Body of pancreas (tissue), 4 donors: ENCODE measurements around the gene CYTIP. TPM values are rescaled to one million over a fixed set of nuclear protein-coding genes. Genes with fewer than 3 reads are reported as not detected.

Experiments used
- ATAC-seq: fragments of 150-250 bp; one replicate; pipeline ENCODE4 v1.9.1; 2016
- DNase-seq, 4 donors: peaks; one replicate each; pipeline ENCODE4 v3.0.0-alpha.2; 2019
- H3K27ac ChIP-seq, 4 donors: fragments of 200-600 bp; sonication (generic); 1 replicate in 3 of 4; 2 replicates in 1 of 4; pipeline versions ENCODE4 v1.5.1 to v1.6.1; 2016 to 2019; ENCODE audit warnings: mild to moderate bottlenecking in 1 of 4, mixed read lengths in 1 of 4, moderate library complexity in 1 of 4
- H3K27me3 ChIP-seq, 2 donors: fragments of 200-600 bp; sonication (generic); one replicate each; pipeline ENCODE4 v1.6.0; 2016; ENCODE audit warnings: mild to moderate bottlenecking in 1 of 2
- H3K36me3 ChIP-seq, 2 donors: fragments of 200-600 bp; sonication (generic); replicated peaks in 1 of 2; 2 replicates each; pipeline ENCODE4 v1.5.1; 2016; ENCODE audit warnings: low read depth in 2 of 2; ENCODE audit not compliant: insufficient read depth in 1 of 2
- H3K4me1 ChIP-seq: fragments of 200-600 bp; sonication (generic); one replicate; pipeline ENCODE4 v1.6.0; 2016
- H3K4me3 ChIP-seq, 2 donors: fragments of 200-600 bp; sonication (generic); 1 replicate in 1 of 2; 2 replicates in 1 of 2; pipeline ENCODE4 v1.5.1; 2016 to 2019
- H3K9me3 ChIP-seq, 3 donors: fragments of 200-600 bp; sonication (generic); 1 replicate in 2 of 3; 2 replicates in 1 of 3; pipeline ENCODE4 v1.5.1; 2016
- POLR2A ChIP-seq, 3 donors: fragments of 450-650 bp; IDR thresholded peaks; one replicate each; pipeline ENCODE4 v1.6.1; 2016; ENCODE audit warnings: antibody characterized with exemption in 3 of 3, mild to moderate bottlenecking in 2 of 3
- WGBS, 2 donors: methylation state at CpG; one replicate each; pipeline ENCODE4 v1.1.5; 2017; 5-methylcytosine and 5-hydroxymethylcytosine counted together
- intact Hi-C: fragments of 100-400 bp; cut with DNase I; formaldehyde crosslinking; loops from one replicate; pipeline ENCODE4 v1.15.1; 2023
- total RNA-seq, 2 donors: library from RNA; depleted of rRNA; stranded (reverse); fragments of >200 nt; gene quantifications; one replicate each; pipeline ENCODE4 v1.1.0, GENCODE V29; 2016
- TF ChIP-seq, protein P1 (sequence below), 7 experiments: fragments of 450-650 bp in 4 of 7; fragments of 200-600 bp in 3 of 7; sonication (generic) in 3 of 7; IDR thresholded peaks; one replicate each; pipeline ENCODE4 v1.5.1; 2016 to 2019; ENCODE audit warnings: antibody characterized with exemption in 7 of 7

CYTIP gene
- total RNA-seq, 2 donors from 2014 or later, result 5.6 to 10.6 TPM

- intact Hi-C loops, result no loop called here
- no peaks in the 10 kb centered on the region for H3K9me3 ChIP-seq
- no peak overlapping the region for H3K4me3 ChIP-seq
- H3K36me3 ChIP-seq, result no peaks in the 10 kb centered on the region
- no peak overlapping the region for H3K27ac ChIP-seq
- no peak for TF ChIP-seq POLR2A (IDR thresholded peaks at IDR 0.05)
- TF ChIP-seq, protein P1, sequence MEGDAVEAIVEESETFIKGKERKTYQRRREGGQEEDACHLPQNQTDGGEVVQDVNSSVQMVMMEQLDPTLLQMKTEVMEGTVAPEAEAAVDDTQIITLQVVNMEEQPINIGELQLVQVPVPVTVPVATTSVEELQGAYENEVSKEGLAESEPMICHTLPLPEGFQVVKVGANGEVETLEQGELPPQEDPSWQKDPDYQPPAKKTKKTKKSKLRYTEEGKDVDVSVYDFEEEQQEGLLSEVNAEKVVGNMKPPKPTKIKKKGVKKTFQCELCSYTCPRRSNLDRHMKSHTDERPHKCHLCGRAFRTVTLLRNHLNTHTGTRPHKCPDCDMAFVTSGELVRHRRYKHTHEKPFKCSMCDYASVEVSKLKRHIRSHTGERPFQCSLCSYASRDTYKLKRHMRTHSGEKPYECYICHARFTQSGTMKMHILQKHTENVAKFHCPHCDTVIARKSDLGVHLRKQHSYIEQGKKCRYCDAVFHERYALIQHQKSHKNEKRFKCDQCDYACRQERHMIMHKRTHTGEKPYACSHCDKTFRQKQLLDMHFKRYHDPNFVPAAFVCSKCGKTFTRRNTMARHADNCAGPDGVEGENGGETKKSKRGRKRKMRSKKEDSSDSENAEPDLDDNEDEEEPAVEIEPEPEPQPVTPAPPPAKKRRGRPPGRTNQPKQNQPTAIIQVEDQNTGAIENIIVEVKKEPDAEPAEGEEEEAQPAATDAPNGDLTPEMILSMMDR (IDR thresholded peaks at IDR 0.05), result no peak
- no peak for DNase-seq
- no peaks in the 10 kb centered on the region for H3K27me3 ChIP-seq
- peaks cover 11% of the 10 kb centered on the region for H3K4me1 ChIP-seq
- ATAC-seq, result no peak
- 94% methylated on average over 7 of the region's 7 CpGs for WGBS, 2 donors
Measured at GRCh38 chr2:157479081-157480027, 35.5 kb upstream of the CYTIP start.

- H3K4me1 ChIP-seq, result peaks cover 11% of the 10 kb centered on the region
- H3K27me3 ChIP-seq, result no peaks in the 10 kb centered on the region
- no peaks in the 10 kb centered on the region for H3K9me3 ChIP-seq
- H3K27ac ChIP-seq, result no peak overlapping the region
- DNase-seq (no peak), ATAC-seq (no peak)
- intact Hi-C loops, result no loop called here
- H3K4me3 ChIP-seq, result no peak overlapping the region
- TF ChIP-seq, protein P1 (IDR thresholded peaks at IDR 0.05), result no peak
- TF ChIP-seq POLR2A (IDR thresholded peaks at IDR 0.05), result no peak
- H3K36me3 ChIP-seq, result no peaks in the 10 kb centered on the region
Measured at GRCh38 chr2:157477919-157478318, 34.0 kb upstream of the CYTIP start.

DNA sequence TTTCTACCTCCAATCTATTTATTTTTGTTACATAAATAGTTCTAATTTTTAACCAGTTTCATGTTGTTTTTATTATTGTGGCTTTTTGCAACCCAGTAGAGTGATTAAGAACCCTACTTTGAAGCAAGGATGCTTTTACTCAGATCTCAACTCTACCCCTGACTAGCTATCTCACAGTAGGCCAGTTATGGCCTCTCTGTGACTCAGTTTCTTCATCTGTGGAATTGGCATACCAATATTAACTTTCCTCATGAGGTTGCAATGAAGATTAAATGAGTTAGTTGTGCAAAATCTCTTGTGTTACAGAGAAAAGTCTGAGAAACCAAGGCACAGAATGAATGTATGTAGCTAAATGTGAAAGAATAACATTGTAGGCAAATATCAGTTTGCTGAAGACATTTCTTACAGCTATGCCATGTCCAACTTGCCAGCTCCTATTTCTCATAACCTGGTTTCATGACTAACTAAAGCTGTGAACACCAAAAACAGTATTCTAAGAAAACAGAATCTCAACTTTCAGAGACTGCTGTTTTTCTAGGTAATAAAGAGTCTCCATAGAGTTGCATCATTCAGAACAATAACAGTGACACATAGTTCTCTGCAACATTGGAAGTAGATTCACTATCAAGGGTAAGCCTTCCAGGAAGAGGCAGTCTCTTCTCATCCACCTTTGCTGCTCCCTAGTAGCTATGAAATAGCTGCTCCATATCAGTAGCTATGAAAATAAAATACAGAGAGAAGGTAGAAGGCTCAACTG is 33.2 kb upstream of the CYTIP start:
- H3K4me1 ChIP-seq, result peaks cover 11% of the 10 kb centered on the region
- TF ChIP-seq, protein P1 (IDR thresholded peaks at IDR 0.05), result no peak
- TF ChIP-seq POLR2A (IDR thresholded peaks at IDR 0.05), result no peak
- intact Hi-C loops, result no loop called here
- ATAC-seq (no peak), DNase-seq (no peak)
- H3K27ac ChIP-seq, result no peak overlapping the region
- H3K9me3 ChIP-seq, result no peaks in the 10 kb centered on the region
- H3K36me3 ChIP-seq, result no peaks in the 10 kb centered on the region
- no peaks in the 10 kb centered on the region for H3K27me3 ChIP-seq
- H3K4me3 ChIP-seq, result no peak overlapping the region

- H3K27me3 ChIP-seq, result no peaks in the 10 kb centered on the region
- H3K27ac ChIP-seq, result no peak overlapping the region
- no peak overlapping the region for H3K4me3 ChIP-seq
- TF ChIP-seq, protein P1 (IDR thresholded peaks at IDR 0.05), result no peak
- TF ChIP-seq POLR2A (IDR thresholded peaks at IDR 0.05), result no peak
- H3K4me1 ChIP-seq, result peaks cover 9% of the 10 kb centered on the region
- H3K9me3 ChIP-seq, result no peaks in the 10 kb centered on the region
- H3K36me3 ChIP-seq, result no peaks in the 10 kb centered on the region
- ATAC-seq, result no peak
- intact Hi-C loops, result no loop called here
- WGBS, 2 donors, result 89 to 91% methylated on average over 12 of the region's 12 CpGs
- no peak for DNase-seq
Measured at GRCh38 chr2:157475722-157476390, 32.0 kb upstream of the CYTIP start.
